Stimulated activated CD4-positive, alpha-beta T cell treated with anti-CD3 and anti-CD28 coated beads, Interleukin-12 subunit alpha, Interleukin-12 subunit beta, amount 100 ng/mL, for 24 hours (primary cell): ENCODE data around the gene USP7.
"Not testable (repeated sequence)": the region's sequence is repeated elsewhere in the genome, so short reads cannot be mapped to it uniquely, and the experiment has no call there.

Experiments
- DNase-seq, 2 experiments: peaks; one replicate each; pipeline ENCODE4 v3.0.0-alpha.2; 2020; ENCODE audit warnings: low read depth in 2 of 2

The USP7 gene

DNA sequence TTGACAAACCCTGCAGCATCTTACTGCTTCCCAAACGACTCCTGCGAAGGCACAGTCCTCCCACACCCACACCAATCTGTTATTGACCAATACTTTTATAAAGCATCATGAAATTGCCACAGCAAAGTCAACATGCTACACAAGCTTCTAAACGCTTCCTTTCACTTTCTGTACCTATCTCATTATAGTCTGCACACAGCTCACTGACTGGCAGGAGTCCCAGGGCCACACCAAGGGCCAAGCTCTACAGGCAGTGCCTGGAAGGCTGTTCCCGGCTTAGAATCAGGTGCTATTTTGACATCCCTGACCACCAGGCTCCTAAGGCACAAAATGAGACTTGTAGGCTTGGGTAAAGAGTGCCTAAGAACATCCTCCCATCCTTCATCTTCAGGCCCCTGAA, 39.5 kb downstream of the USP7 start:
- DNase-seq, result no peak

DNA sequence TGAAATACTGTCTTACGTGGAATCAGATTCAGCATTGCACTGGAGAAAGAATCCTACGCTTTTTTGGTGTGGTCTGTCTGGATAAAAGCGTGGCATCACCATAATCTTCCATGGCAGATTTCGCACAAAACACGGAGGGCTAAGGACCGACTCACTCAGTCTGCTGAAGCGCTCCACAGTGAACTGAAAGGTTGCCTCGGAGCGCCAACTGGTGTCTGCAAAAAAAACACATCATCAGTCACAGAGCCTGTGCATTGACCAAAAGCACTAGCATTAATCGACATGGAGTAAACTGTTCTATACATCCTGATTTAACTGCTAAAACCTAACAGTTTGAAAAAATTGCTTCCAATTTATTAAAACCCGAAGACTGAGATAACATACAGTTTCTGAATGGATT, 40.5 kb downstream of the USP7 start:
- DNase-seq, result no peak

- no peak for DNase-seq
Measured at GRCh38 chr16:8921347-8921984, 42.2 kb downstream of the USP7 start.

DNA sequence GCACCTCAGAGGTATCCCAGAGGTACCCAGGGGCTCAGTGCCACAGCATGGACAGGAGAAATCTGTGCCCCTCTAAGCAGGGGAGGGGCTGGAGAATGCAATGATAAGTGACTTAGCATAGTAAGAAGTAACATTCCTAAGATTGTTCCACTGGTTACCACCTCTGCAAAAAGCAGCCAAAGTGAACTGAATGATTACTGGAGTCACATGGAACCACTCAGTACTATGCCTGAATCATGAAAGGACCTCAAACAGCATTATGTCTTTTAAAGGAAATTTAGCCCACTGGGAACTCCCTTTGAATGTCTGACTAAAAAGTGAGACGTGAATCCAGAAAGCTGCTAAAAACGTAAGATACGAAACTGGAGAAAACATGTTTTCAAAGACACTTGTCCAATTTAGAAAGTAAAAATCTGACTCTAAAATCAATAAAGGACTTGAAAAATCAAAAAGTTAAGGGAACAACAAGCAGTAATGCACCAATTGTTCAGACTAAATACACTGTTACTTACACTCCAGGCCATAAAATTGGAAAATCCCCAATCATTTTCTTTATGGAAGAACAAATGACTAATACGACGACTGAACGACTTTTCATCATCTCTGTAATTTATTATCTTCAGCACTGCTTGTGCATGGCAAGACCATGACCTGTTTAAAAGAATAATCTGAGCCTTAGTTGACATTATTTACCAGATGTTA, 42.9 kb downstream of the USP7 start:
- no peak for DNase-seq

DNA sequence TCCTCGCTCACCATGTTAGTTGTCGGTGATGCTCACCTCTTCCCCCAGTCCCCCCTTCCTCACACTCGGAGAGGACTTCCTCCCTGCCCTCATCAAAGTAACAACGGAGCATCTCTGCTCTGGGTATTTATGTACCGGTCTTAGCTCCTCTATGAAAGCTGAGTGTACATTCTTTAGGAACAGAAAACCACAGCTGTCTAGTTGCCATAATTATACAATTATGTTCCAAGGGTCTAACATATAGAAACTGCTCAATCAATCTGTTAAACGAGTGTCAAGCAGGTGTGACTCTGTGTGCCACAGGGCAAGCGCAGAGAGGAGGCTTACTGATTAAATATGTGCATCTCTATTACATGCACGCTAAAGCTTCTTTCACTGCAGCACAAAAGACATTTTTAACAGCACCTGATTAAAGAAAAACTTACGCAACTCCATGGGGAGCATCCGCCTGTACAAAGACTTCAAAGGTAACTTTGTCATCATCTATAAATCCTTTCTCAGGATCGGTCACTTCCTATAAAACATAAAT, 43.7 kb downstream of the USP7 start:
- DNase-seq, result no peak

- DNase-seq, result no peak
Measured at GRCh38 chr16:8919089-8919933, 44.4 kb downstream of the USP7 start.

GRCh38 chr16:8917336-8917735, 46.4 kb downstream of the USP7 start:
- DNase-seq, result not testable (repeated sequence)

GRCh38 chr16:8916541-8917225, 47.0 kb downstream of the USP7 start:
- no peak for DNase-seq

DNA sequence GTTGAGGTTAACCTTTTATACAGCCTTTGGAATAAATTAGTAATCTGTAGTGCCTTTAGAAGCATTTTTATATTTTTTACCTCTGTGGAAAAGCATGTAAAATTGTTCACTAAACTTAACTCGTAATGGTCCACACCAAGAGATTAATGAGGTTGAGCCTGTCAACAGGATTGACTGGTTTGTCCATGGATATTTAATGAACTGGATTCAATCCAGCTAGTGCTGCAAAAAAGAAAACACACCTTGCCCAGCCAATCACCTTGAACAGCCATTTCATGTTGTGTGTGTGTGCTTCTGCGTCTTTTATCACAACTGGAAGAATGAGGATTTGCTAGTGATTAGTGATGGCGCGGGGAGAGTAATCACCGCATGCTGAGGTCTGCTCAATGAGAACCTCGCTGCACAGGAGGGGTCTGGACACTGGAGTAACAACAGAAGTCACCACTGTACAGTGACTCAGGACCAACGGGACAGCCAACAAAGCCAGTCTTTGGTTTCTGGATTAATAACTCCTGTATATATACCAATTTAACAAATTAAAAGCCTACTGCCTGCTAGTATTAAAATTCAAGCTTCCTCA, 47.9 kb downstream of the USP7 start:
- DNase-seq, result no peak

GRCh38 chr16:8914098-8914497, 49.6 kb downstream of the USP7 start:
- DNase-seq, result no peak

DNA sequence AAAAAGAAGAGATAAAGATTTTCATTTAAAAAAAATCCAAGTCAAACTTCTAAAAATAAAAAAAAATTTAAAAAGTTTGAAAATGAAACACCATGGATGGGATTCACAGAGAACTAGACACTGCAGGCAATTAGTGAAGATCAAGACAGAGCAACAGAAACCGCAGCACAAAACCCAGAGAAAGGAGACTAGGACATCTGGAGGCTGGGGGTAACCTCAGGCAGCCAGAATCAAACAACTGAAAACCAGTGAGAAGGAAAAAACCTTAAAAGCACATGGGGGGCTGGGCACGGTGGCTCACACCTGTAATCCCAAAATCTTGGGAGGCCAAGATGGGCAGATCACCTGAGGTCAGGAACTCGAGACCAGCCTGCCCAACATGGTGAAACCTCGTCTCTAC, 50.9 kb downstream of the USP7 start:
- no peak for DNase-seq

GRCh38 chr16:8910811-8911210, 52.9 kb downstream of the USP7 start:
- DNase-seq, result no peak

DNA sequence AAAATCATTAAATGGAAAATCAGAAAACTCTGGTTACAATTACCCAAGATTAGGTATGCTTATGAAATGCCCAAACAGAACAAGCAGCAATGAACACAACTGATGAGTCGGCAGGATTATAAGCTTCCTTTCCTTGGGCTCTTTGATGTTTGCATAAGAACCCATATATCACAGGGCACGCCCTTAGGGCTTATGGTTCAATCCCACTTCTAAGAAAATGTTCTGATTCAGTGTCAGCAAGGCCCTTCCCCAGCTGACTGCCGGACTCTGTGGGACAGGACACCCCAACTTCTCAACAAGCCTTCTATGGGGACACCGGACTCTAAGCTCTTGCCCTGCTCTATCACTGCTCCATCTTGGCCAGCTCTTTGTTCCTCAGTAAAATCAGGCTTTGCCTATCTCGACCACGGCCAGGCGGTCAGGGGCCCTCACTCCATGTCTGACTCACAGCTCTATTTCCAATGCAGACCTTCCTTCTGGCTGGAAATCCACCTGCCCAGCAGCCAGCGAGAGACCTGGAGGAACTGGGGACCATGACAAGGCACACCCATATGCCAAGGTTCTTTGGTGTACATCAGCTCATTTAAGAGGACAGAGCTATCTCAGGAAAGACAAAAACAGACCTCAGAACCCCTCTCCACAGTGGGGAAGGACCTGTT, 54.8 kb downstream of the USP7 start:
- no peak for DNase-seq

- DNase-seq, result no peak
Measured at GRCh38 chr16:8907096-8907495, 56.6 kb downstream of the USP7 start.

DNA sequence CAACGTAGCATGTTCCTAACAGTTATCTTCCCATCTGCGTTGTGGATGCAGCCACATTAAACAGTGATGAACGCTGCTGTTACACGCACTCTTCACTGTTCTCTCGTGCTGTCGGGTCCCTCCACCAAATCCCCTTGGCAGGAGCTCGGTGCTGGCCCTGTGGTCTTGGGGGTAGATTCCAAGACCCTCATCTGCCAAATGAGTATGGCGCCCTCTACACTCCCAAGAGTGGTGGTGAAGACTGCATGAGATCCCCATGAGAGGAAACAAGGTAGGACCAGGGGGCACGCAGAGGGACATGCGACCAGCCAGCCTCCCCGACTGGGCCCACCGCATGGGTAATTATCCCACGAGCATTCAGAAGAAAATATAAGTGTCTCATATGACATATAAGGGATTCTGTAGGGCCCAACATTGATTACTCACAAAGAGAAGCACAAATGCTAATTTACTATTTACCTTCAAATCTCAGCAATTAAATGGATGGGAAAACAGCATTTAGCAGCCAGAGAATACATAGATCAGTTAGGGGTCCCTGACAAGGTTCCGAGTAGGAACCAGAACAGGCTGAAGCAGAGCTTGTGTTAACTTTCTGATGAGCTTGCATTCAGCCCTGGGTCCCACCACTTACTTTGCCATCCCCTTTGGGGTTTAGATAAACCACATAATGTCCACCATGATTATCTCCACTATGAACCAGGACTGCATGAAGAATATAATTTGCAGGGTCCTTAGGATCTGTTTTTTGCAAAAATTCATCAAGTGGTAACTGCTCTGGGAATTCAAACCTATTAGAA, 57.7 kb downstream of the USP7 start:
- no peak for DNase-seq

GRCh38 chr16:8905168-8905762, 58.4 kb downstream of the USP7 start:
- no peak for DNase-seq

- no peak for DNase-seq
Measured at GRCh38 chr16:8904018-8904430, 59.7 kb downstream of the USP7 start.

- no peak for DNase-seq
Measured at GRCh38 chr16:8903004-8903403, 60.7 kb downstream of the USP7 start.

DNA sequence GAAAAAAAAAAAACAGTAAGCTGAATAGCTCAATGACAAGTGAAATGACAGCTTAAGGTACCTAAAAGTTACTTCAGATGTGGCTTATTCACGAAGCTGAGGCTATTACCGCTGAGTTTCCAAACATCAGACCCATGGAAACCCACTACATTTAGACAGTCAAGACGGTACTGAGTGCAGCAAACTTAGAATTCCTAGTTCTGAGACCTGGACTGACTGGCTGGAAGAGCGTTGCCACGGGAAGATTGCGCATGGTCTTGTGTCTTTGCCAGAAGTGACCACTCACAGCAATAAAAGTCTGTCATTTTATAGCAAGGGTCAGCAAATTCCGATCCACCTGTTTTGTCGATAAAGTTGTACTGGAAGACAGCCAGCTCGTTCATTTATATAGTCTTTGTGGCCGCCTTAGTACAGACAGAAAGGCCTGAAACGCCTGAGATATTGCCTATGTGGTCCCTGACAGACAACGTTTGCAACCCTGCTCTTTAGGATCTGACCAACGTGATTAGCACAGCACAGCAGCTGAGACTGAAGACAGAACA, 62.3 kb downstream of the USP7 start:
- DNase-seq, result no peak

DNA sequence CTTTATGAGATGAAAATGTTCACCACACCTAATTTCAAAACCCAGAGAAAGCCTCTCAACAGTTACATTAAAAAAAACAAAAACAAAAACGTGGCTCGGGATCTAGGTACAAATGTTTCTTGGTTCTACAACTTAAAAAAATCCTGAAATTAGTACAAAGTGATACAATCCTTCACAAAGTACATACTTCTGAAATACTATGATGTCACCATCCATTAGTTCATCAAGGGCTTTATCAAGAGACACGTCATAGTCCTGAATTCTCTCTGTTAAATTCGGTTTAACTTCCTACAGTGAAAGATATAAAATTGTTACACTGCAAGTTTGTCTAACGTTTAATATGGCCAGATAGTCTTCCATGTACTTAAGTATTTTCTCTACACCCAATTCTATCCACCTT, 63.4 kb downstream of the USP7 start:
- no peak for DNase-seq
